ENCODE measurements around the gene IFRD1. TPM values are rescaled to one million over a fixed set of nuclear protein-coding genes. Genes with fewer than 3 reads are reported as not detected.

Gene IFRD1
- total RNA-seq, 1 experiment from 2014 or later: 67.8 TPM

DNA sequence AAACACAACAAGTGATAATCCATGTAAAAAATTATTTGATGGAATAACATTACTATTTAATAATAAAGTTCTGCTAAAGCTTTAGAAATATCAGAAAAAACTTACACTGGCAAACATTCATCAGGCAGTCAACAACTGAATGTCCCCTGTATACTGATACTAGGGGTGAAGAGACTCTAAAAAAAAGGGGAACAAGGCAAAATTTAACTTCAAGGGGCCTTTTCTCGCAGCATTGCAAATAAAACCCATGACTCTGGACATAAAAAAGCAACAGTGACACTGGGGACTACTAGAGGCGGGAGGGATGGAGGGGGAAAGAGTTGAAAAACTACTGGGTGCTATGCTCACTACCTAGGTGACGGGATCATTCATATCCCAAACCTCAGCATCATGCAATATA, 5.8 kb upstream of the IFRD1 start:
- Histone ChIP-seq H3K14ac (ENCODE audit: insufficient read depth, low read length) (no peak overlapping the region), H2BK20ac (ENCODE audit: low read depth, low read length, poor library complexity, severe bottlenecking) (no peak overlapping the region), H4K91ac (ENCODE audit: insufficient read length, low read depth, low read length) (no peak overlapping the region), H3K4me1 (ENCODE audit: insufficient read depth, low read length) (no peaks in the 10 kb centered on the region), H3K23ac (ENCODE audit: insufficient read length, low read depth, low read length) (no peak overlapping the region), H2BK5ac (ENCODE audit: insufficient read length, low read length) (no peak overlapping the region), H4K5ac (ENCODE audit: insufficient read length, low read depth, low read length) (no peak overlapping the region), H3K4ac (ENCODE audit: low read depth, low read length) (no peak overlapping the region), H3T11ph (ENCODE audit: low read length) (no peak overlapping the region), H4K20me1 (ENCODE audit: control insufficient read depth, insufficient read depth, insufficient read length) (no peaks in the 10 kb centered on the region), H3K9me3 (ENCODE audit: control insufficient read depth, low read depth, low read length) (no peaks in the 10 kb centered on the region), H2BK120ac (ENCODE audit: low read depth, low read length, poor library complexity, severe bottlenecking) (no peak overlapping the region), H3K27ac (ENCODE audit: insufficient read length, low read depth, low read length) (no peak overlapping the region), H4K8ac (replicated peaks; ENCODE audit: insufficient read length, low read depth, low read length) (no peak overlapping the region), H3K56ac (ENCODE audit: insufficient read length, low read depth, low read length) (no peak overlapping the region), H3K9ac (ENCODE audit: extremely low read depth, insufficient read length, low read length) (no peak overlapping the region), H3K18ac (ENCODE audit: insufficient read length, low read depth, low read length) (no peak overlapping the region), H3K79me1 (ENCODE audit: insufficient read depth, low read depth, low read length, poor library complexity, severe bottlenecking) (no peaks in the 10 kb centered on the region), H2AFZ (ENCODE audit: low read length) (no peak overlapping the region), H2AK5ac (ENCODE audit: insufficient read length, low read length) (no peak overlapping the region), H3K4me2 (ENCODE audit: insufficient read depth, insufficient read length, low read length) (no peak overlapping the region), H3K23me2 (ENCODE audit: insufficient read length, low read depth, low read length, poor library complexity, severe bottlenecking) (no peaks in the 10 kb centered on the region), H3K79me2 (ENCODE audit: insufficient read depth, low read length) (no peaks in the 10 kb centered on the region), H2BK12ac (ENCODE audit: insufficient read length, low read depth, low read length) (no peak overlapping the region), H2BK15ac (ENCODE audit: low read depth, low read length) (no peak overlapping the region), H3K27me3 (ENCODE audit: insufficient read depth, low read length) (no peaks in the 10 kb centered on the region)
- Mint-ChIP-seq H3K27me3 (ENCODE audit: low read depth) (no peaks in the 10 kb centered on the region), H3K9me3 (no peaks in the 10 kb centered on the region), H3K27ac (no peak overlapping the region), H3K4me1 (peaks cover 9 to 10% of the 10 kb centered on the region in 2 experiments), H3K4me3 (no peak overlapping the region), H3K36me3 (ENCODE audit: insufficient read depth in 1 of 3, low read depth in 3 of 3) (no peaks in the 10 kb centered on the region; a peak in 2 of 7 replicates)
- TF ChIP-seq, protein P1, sequence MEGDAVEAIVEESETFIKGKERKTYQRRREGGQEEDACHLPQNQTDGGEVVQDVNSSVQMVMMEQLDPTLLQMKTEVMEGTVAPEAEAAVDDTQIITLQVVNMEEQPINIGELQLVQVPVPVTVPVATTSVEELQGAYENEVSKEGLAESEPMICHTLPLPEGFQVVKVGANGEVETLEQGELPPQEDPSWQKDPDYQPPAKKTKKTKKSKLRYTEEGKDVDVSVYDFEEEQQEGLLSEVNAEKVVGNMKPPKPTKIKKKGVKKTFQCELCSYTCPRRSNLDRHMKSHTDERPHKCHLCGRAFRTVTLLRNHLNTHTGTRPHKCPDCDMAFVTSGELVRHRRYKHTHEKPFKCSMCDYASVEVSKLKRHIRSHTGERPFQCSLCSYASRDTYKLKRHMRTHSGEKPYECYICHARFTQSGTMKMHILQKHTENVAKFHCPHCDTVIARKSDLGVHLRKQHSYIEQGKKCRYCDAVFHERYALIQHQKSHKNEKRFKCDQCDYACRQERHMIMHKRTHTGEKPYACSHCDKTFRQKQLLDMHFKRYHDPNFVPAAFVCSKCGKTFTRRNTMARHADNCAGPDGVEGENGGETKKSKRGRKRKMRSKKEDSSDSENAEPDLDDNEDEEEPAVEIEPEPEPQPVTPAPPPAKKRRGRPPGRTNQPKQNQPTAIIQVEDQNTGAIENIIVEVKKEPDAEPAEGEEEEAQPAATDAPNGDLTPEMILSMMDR (conservative IDR thresholded peaks at IDR 0.05): no peak
- DNase-seq: no peak
- no CpG with 5 or more reads among the region's 3 CpGs for WGBS (ENCODE audit: extremely low coverage, insufficient read length, low lambda C conversion rate)
